H9 (cell line): Measurements from ENCODE around the gene HEXD. TPM values are rescaled to one million over a fixed set of nuclear protein-coding genes. Genes with fewer than 3 reads are reported as not detected.

Experiments
- DNase-seq: peaks from one replicate; pipeline ENCODE4 v3.0.0-alpha.2; 2017
- H2AFZ ChIP-seq: one replicate; pipeline ENCODE4 v1.6.1; 2013; ENCODE audit warnings: mild to moderate bottlenecking, low read length, control low read depth, moderate library complexity
- H2AK5ac ChIP-seq: 2 replicates; pipeline ENCODE4 v1.6.1; 2013; ENCODE audit warnings: low read length, control low read depth, mixed read lengths; ENCODE audit not compliant: insufficient read length
- H2BK120ac ChIP-seq: one replicate; pipeline ENCODE4 v1.6.1; 2013; ENCODE audit warnings: low read depth, mild to moderate bottlenecking, low read length, control low read depth, inconsistent platforms; ENCODE audit not compliant: poor library complexity, severe bottlenecking
- H2BK12ac ChIP-seq: 2 replicates; pipeline ENCODE4 v1.6.1; 2013; ENCODE audit warnings: low read length, control low read depth, mixed read lengths, low read depth; ENCODE audit not compliant: insufficient read length
- H2BK15ac ChIP-seq: 2 replicates; pipeline ENCODE4 v1.6.1; 2013; ENCODE audit warnings: low read depth, low read length, control low read depth
- H2BK20ac ChIP-seq: one replicate; pipeline ENCODE4 v1.6.1; 2013; ENCODE audit warnings: low read depth, mild to moderate bottlenecking, low read length, control low read depth, inconsistent platforms; ENCODE audit not compliant: poor library complexity, severe bottlenecking
- H2BK5ac ChIP-seq: 2 replicates; pipeline ENCODE4 v1.6.1; 2013; ENCODE audit warnings: low read length, control low read depth, mixed read lengths; ENCODE audit not compliant: insufficient read length
- H3K14ac ChIP-seq: 2 replicates; pipeline ENCODE4 v1.6.1; 2013; ENCODE audit warnings: low read length, control low read depth; ENCODE audit not compliant: insufficient read depth
- H3K18ac ChIP-seq: 2 replicates; pipeline ENCODE4 v1.6.1; 2013; ENCODE audit warnings: low read depth, mild to moderate bottlenecking, mixed read lengths, low read length, control low read depth; ENCODE audit not compliant: insufficient read length
- H3K23ac ChIP-seq: 2 replicates; pipeline ENCODE4 v1.6.1; 2013; ENCODE audit warnings: low read length, control low read depth, mixed read lengths, low read depth; ENCODE audit not compliant: insufficient read length
- H3K23me2 ChIP-seq: 2 replicates; pipeline ENCODE4 v1.6.1; 2013; ENCODE audit warnings: low read depth, mild to moderate bottlenecking, mixed read lengths, low read length, control low read depth; ENCODE audit not compliant: insufficient read length, poor library complexity, severe bottlenecking
- H3K27ac ChIP-seq: 2 replicates; pipeline ENCODE4 v1.5.1; 2013; ENCODE audit warnings: low read length, control low read depth, mixed read lengths, low read depth; ENCODE audit not compliant: insufficient read length
- H3K27me3 ChIP-seq: 2 replicates; pipeline ENCODE4 v1.6.1; 2013; ENCODE audit warnings: low read length, control low read depth, inconsistent platforms; ENCODE audit not compliant: insufficient read depth
- H3K4ac ChIP-seq: 2 replicates; pipeline ENCODE4 v1.6.1; 2013; ENCODE audit warnings: low read depth, mild to moderate bottlenecking, control low read depth, inconsistent platforms, low read length, moderate library complexity
- H3K4me1 ChIP-seq: 2 replicates; pipeline ENCODE4 v1.6.1; 2013; ENCODE audit warnings: low read length, control low read depth, inconsistent platforms; ENCODE audit not compliant: insufficient read depth
- H3K4me2 ChIP-seq: 2 replicates; pipeline ENCODE4 v1.6.1; 2013; ENCODE audit warnings: low read length, control low read depth, mixed read lengths; ENCODE audit not compliant: insufficient read length, insufficient read depth
- H3K56ac ChIP-seq: 2 replicates; pipeline ENCODE4 v1.6.1; 2013; ENCODE audit warnings: low read depth, mild to moderate bottlenecking, mixed read lengths, low read length, control low read depth; ENCODE audit not compliant: insufficient read length
- H3K79me1 ChIP-seq: 2 replicates; pipeline ENCODE4 v1.6.1; 2013; ENCODE audit warnings: low read depth, mild to moderate bottlenecking, moderate library complexity, low read length, control low read depth, inconsistent platforms; ENCODE audit not compliant: insufficient read depth, poor library complexity, severe bottlenecking
- H3K79me2 ChIP-seq: 2 replicates; pipeline ENCODE4 v1.6.1; 2013; ENCODE audit warnings: low read length, control low read depth, inconsistent platforms; ENCODE audit not compliant: insufficient read depth
- H3K9ac ChIP-seq: 2 replicates; pipeline ENCODE4 v1.6.1; 2013; ENCODE audit warnings: low read length, control low read depth, mixed read lengths; ENCODE audit not compliant: insufficient read length; ENCODE audit errors: extremely low read depth
- H3K9me3 ChIP-seq: one replicate; pipeline ENCODE4 v1.6.1; 2013; ENCODE audit warnings: low read depth, low read length, inconsistent platforms; ENCODE audit not compliant: control insufficient read depth
- H3T11ph ChIP-seq: one replicate; pipeline ENCODE4 v1.6.1; 2013; ENCODE audit warnings: mild to moderate bottlenecking, low read length, control low read depth, inconsistent platforms
- H4K20me1 ChIP-seq: one replicate; pipeline ENCODE4 v1.6.1; 2013; ENCODE audit not compliant: control insufficient read depth, insufficient read length, insufficient read depth
- H4K5ac ChIP-seq: 2 replicates; pipeline ENCODE4 v1.6.1; 2013; ENCODE audit warnings: low read depth, mild to moderate bottlenecking, mixed read lengths, low read length, control low read depth; ENCODE audit not compliant: insufficient read length
- H4K8ac ChIP-seq: replicated peaks from 2 replicates; pipeline ENCODE4 v1.6.1; 2013; ENCODE audit warnings: low read length, control low read depth, mixed read lengths, low read depth; ENCODE audit not compliant: insufficient read length
- H4K91ac ChIP-seq: 2 replicates; pipeline ENCODE4 v1.6.1; 2013; ENCODE audit warnings: low read depth, mild to moderate bottlenecking, moderate library complexity, mixed read lengths, low read length, control low read depth; ENCODE audit not compliant: insufficient read length
- H3K27ac Mint-ChIP-seq, 3 experiments: 2 replicates in 2 of 3; 3 replicates in 1 of 3; pipeline ENCODE4 v1.8.0; 2020 to 2021; ENCODE audit warnings: mixed read lengths in 3 of 3, mild to moderate bottlenecking in 1 of 3, moderate library complexity in 1 of 3
- H3K27me3 Mint-ChIP-seq: 2 replicates; pipeline ENCODE4 v1.8.0; 2021; ENCODE audit warnings: low read depth, mild to moderate bottlenecking, moderate library complexity, mixed read lengths
- H3K36me3 Mint-ChIP-seq, 3 experiments: 2 replicates in 2 of 3; 3 replicates in 1 of 3; pipeline ENCODE4 v1.8.0; 2020 to 2021; ENCODE audit warnings: low read depth in 3 of 3, mixed read lengths in 3 of 3; ENCODE audit not compliant: insufficient read depth in 1 of 3
- H3K4me1 Mint-ChIP-seq, 2 experiments: 2 replicates each; pipeline ENCODE4 v1.8.0; 2020; ENCODE audit warnings: mixed read lengths in 2 of 2
- H3K4me3 Mint-ChIP-seq, 2 experiments: 2 replicates in 1 of 2; 3 replicates in 1 of 2; pipeline ENCODE4 v1.8.0; 2020 to 2021; ENCODE audit warnings: mild to moderate bottlenecking in 2 of 2, mixed read lengths in 2 of 2, moderate library complexity in 1 of 2
- H3K9me3 Mint-ChIP-seq, 2 experiments: 2 replicates in 1 of 2; 3 replicates in 1 of 2; pipeline ENCODE4 v1.8.0; 2020; ENCODE audit warnings: mild to moderate bottlenecking in 2 of 2, mixed read lengths in 2 of 2, moderate library complexity in 1 of 2
- WGBS: extraction: QIAGEN DNeasy Blood & Tissue Kit; methylation state at CpG from one replicate; pipeline ENCODE4 v1.1.7; 2013; ENCODE audit warnings: missing lambda C conversion rate, low lambda C conversion rate, mixed read lengths; ENCODE audit not compliant: insufficient read length; ENCODE audit errors: extremely low coverage; 5-methylcytosine and 5-hydroxymethylcytosine counted together
- total RNA-seq: library from RNA; stranded (reverse); gene quantifications from 2 replicates; pipeline ENCODE4 v1.2.1, GENCODE V29; 2021
- TF ChIP-seq, protein P1 (sequence below): fragments of 200-600 bp; sonication (generic); conservative IDR thresholded peaks from 3 replicates; pipeline ENCODE4 v1.8.0; 2021; ENCODE audit warnings: antibody characterized with exemption, mild to moderate bottlenecking

The HEXD gene
- total RNA-seq, 1 experiment from 2014 or later, result 23.2 TPM

DNA sequence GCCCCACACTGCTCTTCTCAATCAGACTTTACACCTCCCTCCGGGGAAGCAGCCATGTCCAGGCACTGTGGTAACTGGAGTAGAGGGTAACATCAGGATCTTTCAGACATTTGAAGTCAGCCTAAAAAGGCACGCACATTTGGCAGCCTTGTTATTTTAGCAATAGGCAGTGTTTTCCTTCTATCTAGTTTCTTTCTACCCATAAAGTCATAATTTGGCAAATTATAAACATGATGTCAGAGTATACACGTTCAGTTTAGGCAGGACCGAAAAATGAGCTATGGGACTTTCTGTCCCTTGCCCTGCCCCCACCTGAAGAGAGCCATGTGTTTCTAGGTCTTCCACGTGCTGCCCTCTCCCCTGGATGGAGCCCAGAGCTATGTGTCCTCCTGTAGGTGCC lies 61.5 kb downstream of the HEXD start:
- no peak overlapping the region for H3K56ac ChIP-seq
- TF ChIP-seq, protein P1, sequence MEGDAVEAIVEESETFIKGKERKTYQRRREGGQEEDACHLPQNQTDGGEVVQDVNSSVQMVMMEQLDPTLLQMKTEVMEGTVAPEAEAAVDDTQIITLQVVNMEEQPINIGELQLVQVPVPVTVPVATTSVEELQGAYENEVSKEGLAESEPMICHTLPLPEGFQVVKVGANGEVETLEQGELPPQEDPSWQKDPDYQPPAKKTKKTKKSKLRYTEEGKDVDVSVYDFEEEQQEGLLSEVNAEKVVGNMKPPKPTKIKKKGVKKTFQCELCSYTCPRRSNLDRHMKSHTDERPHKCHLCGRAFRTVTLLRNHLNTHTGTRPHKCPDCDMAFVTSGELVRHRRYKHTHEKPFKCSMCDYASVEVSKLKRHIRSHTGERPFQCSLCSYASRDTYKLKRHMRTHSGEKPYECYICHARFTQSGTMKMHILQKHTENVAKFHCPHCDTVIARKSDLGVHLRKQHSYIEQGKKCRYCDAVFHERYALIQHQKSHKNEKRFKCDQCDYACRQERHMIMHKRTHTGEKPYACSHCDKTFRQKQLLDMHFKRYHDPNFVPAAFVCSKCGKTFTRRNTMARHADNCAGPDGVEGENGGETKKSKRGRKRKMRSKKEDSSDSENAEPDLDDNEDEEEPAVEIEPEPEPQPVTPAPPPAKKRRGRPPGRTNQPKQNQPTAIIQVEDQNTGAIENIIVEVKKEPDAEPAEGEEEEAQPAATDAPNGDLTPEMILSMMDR, result no peak

More for the DNA sequence above, 61.5 kb downstream of the HEXD start:
- no peak overlapping the region for H3K4me3 Mint-ChIP-seq
- Histone ChIP-seq H3K27me3 (no peaks in the 10 kb centered on the region), H2BK15ac (no peak overlapping the region), H3K4ac (no peak overlapping the region), H3K4me1 (no peaks in the 10 kb centered on the region), H3K4me2 (no peak overlapping the region), H4K5ac (no peak overlapping the region), H2AFZ (no peak overlapping the region), H4K8ac (no peak overlapping the region), H3K23me2 (no peaks in the 10 kb centered on the region), H4K20me1 (no peaks in the 10 kb centered on the region), H3T11ph (no peak overlapping the region), H2BK12ac (no peak overlapping the region), H4K91ac (no peak overlapping the region), H3K23ac (no peak overlapping the region), H2BK120ac (no peak overlapping the region), H3K79me1 (no peaks in the 10 kb centered on the region), H3K9me3 (no peaks in the 10 kb centered on the region), H3K18ac (no peak overlapping the region), H2AK5ac (no peak overlapping the region), H3K79me2 (no peaks in the 10 kb centered on the region), H3K27ac (no peak overlapping the region), H2BK20ac (no peak overlapping the region), H3K9ac (no peak overlapping the region), H3K14ac (no peak overlapping the region), H2BK5ac (no peak overlapping the region)
- peak overlapping the region in 2 of 3 experiments; percentile 16 to 80; a peak in 1 of 7 replicates for H3K27ac Mint-ChIP-seq
- peaks cover 23 to 72% (median 65%) of the 10 kb centered on the region in 3 experiments; a peak in 6 of 7 replicates for H3K36me3 Mint-ChIP-seq
- no peaks in the 10 kb centered on the region for H3K27me3 Mint-ChIP-seq
- H3K4me1 Mint-ChIP-seq, result no peaks in the 10 kb centered on the region
- no CpG with 5 or more reads among the region's 5 CpGs for WGBS
- no peaks in the 10 kb centered on the region for H3K9me3 Mint-ChIP-seq
- DNase-seq, result no peak
